ENCODE measurements around the gene SDK1. TPM values are rescaled to one million over a fixed set of nuclear protein-coding genes. Genes with fewer than 3 reads are reported as not detected.

SDK1 gene
- total and polyA plus RNA-seq, 7 donors: 0.31 to 2.4 (median 1.3) TPM

GRCh38 chr7:3537210-3537875, 236.3 kb downstream of the SDK1 start:
- no peak overlapping the region for H3K4me3 ChIP-seq
- intact Hi-C loops (cut with DNase I): no loop called here
- H3K27ac ChIP-seq: no peak overlapping the region
- ATAC-seq (no peak), DNase-seq (no peak)
- no peak for TF ChIP-seq CTCF (IDR thresholded peaks at IDR 0.05)
- H3K27me3 ChIP-seq (ENCODE audit: insufficient read depth in 3 of 3, low read length in 2 of 3): no peaks in the 10 kb centered on the region
- H3K9me3 ChIP-seq: no peaks in the 10 kb centered on the region
- no peaks in the 10 kb centered on the region for H3K36me3 ChIP-seq (ENCODE audit: insufficient read depth in 1 of 2, low read depth in 1 of 2)
- H3K4me1 ChIP-seq: no peaks in the 10 kb centered on the region
- 39 to 58% (median 48%) methylated on average over 6 of the region's 6 CpGs for WGBS, 3 donors

GRCh38 chr7:3538041-3538440, 237.0 kb downstream of the SDK1 start:
- no peak for TF ChIP-seq CTCF (IDR thresholded peaks at IDR 0.05)
- intact Hi-C loops (cut with DNase I): no loop called here
- WGBS, 3 donors: 47 to 71% (median 62%) methylated on average over 3 of the region's 3 CpGs
- ATAC-seq (no peak), DNase-seq (no peak)
- H3K4me1 ChIP-seq: no peaks in the 10 kb centered on the region
- H3K9me3 ChIP-seq: no peaks in the 10 kb centered on the region
- no peak overlapping the region for H3K27ac ChIP-seq
- H3K27me3 ChIP-seq (ENCODE audit: insufficient read depth in 3 of 3, low read length in 2 of 3): no peaks in the 10 kb centered on the region
- H3K36me3 ChIP-seq (ENCODE audit: insufficient read depth in 1 of 2, low read depth in 1 of 2): no peaks in the 10 kb centered on the region
- H3K4me3 ChIP-seq: no peak overlapping the region

GRCh38 chr7:3540456-3541220, 239.6 kb downstream of the SDK1 start:
- H3K27me3 ChIP-seq (ENCODE audit: insufficient read depth in 3 of 3, low read length in 2 of 3): no peaks in the 10 kb centered on the region
- intact Hi-C loops (cut with DNase I): no loop called here

GRCh38 chr7:3544202-3544601, 243.2 kb downstream of the SDK1 start:
- no peaks in the 10 kb centered on the region for H3K36me3 ChIP-seq (ENCODE audit: insufficient read depth in 1 of 2, low read depth in 1 of 2)
- H3K27ac ChIP-seq: no peak overlapping the region
- WGBS, 3 donors: 73 to 77% (median 74%) methylated on average over 5 of the region's 5 CpGs
- H3K9me3 ChIP-seq: no peaks in the 10 kb centered on the region
- intact Hi-C loops (cut with DNase I): no loop called here
- TF ChIP-seq CTCF (IDR thresholded peaks at IDR 0.05): no peak
- no peaks in the 10 kb centered on the region for H3K27me3 ChIP-seq (ENCODE audit: insufficient read depth in 3 of 3, low read length in 2 of 3)
- ATAC-seq (no peak), DNase-seq (no peak)
- no peaks in the 10 kb centered on the region for H3K4me1 ChIP-seq
- H3K4me3 ChIP-seq: no peak overlapping the region

More at GRCh38 chr7:3540456-3541220, 239.6 kb downstream of the SDK1 start:
- H3K4me3 ChIP-seq: no peak overlapping the region
- no peak for TF ChIP-seq CTCF (IDR thresholded peaks at IDR 0.05)
- DNase-seq: no peak
- H3K9me3 ChIP-seq: no peaks in the 10 kb centered on the region
- no peak overlapping the region for H3K27ac ChIP-seq
- no peaks in the 10 kb centered on the region for H3K36me3 ChIP-seq (ENCODE audit: insufficient read depth in 1 of 2, low read depth in 1 of 2)
- no peak for ATAC-seq
- no peaks in the 10 kb centered on the region for H3K4me1 ChIP-seq
- WGBS, 3 donors: 73 to 77% (median 73%) methylated on average over 5 of the region's 5 CpGs

All from psoas muscle (tissue), 8 donors.